ENCODE measurements around the gene GULP1.

Gene GULP1

GRCh38 chr2:188623995-188624643 is 332.4 kb downstream of the GULP1 start:
- FAIRE-seq, result no peak
- no peak for DNase-seq (ENCODE audit: insufficient read length, low spot score)
- TF ChIP-seq TAF1 (IDR thresholded peaks at IDR 0.05; ENCODE audit: low read depth, low read length), result no peak
- no peak for TF ChIP-seq POLR2A (IDR thresholded peaks at IDR 0.05; ENCODE audit: low read depth, low read length)
- no peak for TF ChIP-seq SPI1 (IDR thresholded peaks at IDR 0.05; ENCODE audit: low read depth, low read length)
- TF ChIP-seq POU2F2 (IDR thresholded peaks at IDR 0.05; ENCODE audit: low read depth, low read length), result no peak
- TF ChIP-seq POLR2AphosphoS5 (IDR thresholded peaks at IDR 0.05; ENCODE audit: low read depth, low read length), result no peak
- TF ChIP-seq PAX5 (IDR thresholded peaks at IDR 0.05; ENCODE audit: insufficient read depth, low read length, severe bottlenecking), result no peak

GRCh38 chr2:188627471-188627870 is 335.8 kb downstream of the GULP1 start:
- no peak for FAIRE-seq
- DNase-seq (ENCODE audit: insufficient read length, low spot score), result no peak
- TF ChIP-seq PAX5 (IDR thresholded peaks at IDR 0.05; ENCODE audit: insufficient read depth, low read length, severe bottlenecking) (no peak), POU2F2 (IDR thresholded peaks at IDR 0.05; ENCODE audit: low read depth, low read length) (no peak), POLR2AphosphoS5 (IDR thresholded peaks at IDR 0.05; ENCODE audit: low read depth, low read length) (no peak), SPI1 (IDR thresholded peaks at IDR 0.05; ENCODE audit: low read depth, low read length) (no peak), TAF1 (IDR thresholded peaks at IDR 0.05; ENCODE audit: low read depth, low read length) (no peak), POLR2A (IDR thresholded peaks at IDR 0.05; ENCODE audit: low read depth, low read length) (no peak)

- FAIRE-seq (no peak), DNase-seq (ENCODE audit: insufficient read length, low spot score) (no peak)
- TF ChIP-seq POLR2AphosphoS5 (IDR thresholded peaks at IDR 0.05; ENCODE audit: low read depth, low read length) (no peak), TAF1 (IDR thresholded peaks at IDR 0.05; ENCODE audit: low read depth, low read length) (no peak), PAX5 (IDR thresholded peaks at IDR 0.05; ENCODE audit: insufficient read depth, low read length, severe bottlenecking) (no peak), POLR2A (IDR thresholded peaks at IDR 0.05; ENCODE audit: low read depth, low read length) (no peak), SPI1 (IDR thresholded peaks at IDR 0.05; ENCODE audit: low read depth, low read length) (no peak), POU2F2 (IDR thresholded peaks at IDR 0.05; ENCODE audit: low read depth, low read length) (no peak)
Measured at GRCh38 chr2:188628989-188629752, 337.5 kb downstream of the GULP1 start.

GRCh38 chr2:188629753-188630527 is 338.3 kb downstream of the GULP1 start:
- DNase-seq (ENCODE audit: insufficient read length, low spot score) (no peak), FAIRE-seq (no peak)
- TF ChIP-seq PAX5 (IDR thresholded peaks at IDR 0.05; ENCODE audit: insufficient read depth, low read length, severe bottlenecking) (no peak), TAF1 (IDR thresholded peaks at IDR 0.05; ENCODE audit: low read depth, low read length) (no peak), POU2F2 (IDR thresholded peaks at IDR 0.05; ENCODE audit: low read depth, low read length) (no peak), POLR2A (IDR thresholded peaks at IDR 0.05; ENCODE audit: low read depth, low read length) (no peak), SPI1 (IDR thresholded peaks at IDR 0.05; ENCODE audit: low read depth, low read length) (no peak), POLR2AphosphoS5 (IDR thresholded peaks at IDR 0.05; ENCODE audit: low read depth, low read length) (no peak)

- FAIRE-seq, result no peak
- TF ChIP-seq PAX5 (IDR thresholded peaks at IDR 0.05; ENCODE audit: insufficient read depth, low read length, severe bottlenecking) (no peak), POLR2AphosphoS5 (IDR thresholded peaks at IDR 0.05; ENCODE audit: low read depth, low read length) (no peak), TAF1 (IDR thresholded peaks at IDR 0.05; ENCODE audit: low read depth, low read length) (no peak), POLR2A (IDR thresholded peaks at IDR 0.05; ENCODE audit: low read depth, low read length) (no peak), POU2F2 (IDR thresholded peaks at IDR 0.05; ENCODE audit: low read depth, low read length) (no peak), SPI1 (IDR thresholded peaks at IDR 0.05; ENCODE audit: low read depth, low read length) (no peak)
- no peak for DNase-seq (ENCODE audit: insufficient read length, low spot score)
Measured at GRCh38 chr2:188631037-188631809, 339.5 kb downstream of the GULP1 start.

GRCh38 chr2:188634656-188635055 is 343.0 kb downstream of the GULP1 start:
- FAIRE-seq (no peak), DNase-seq (ENCODE audit: insufficient read length, low spot score) (no peak)
- TF ChIP-seq POU2F2 (IDR thresholded peaks at IDR 0.05; ENCODE audit: low read depth, low read length) (no peak), POLR2A (IDR thresholded peaks at IDR 0.05; ENCODE audit: low read depth, low read length) (no peak), PAX5 (IDR thresholded peaks at IDR 0.05; ENCODE audit: insufficient read depth, low read length, severe bottlenecking) (no peak), SPI1 (IDR thresholded peaks at IDR 0.05; ENCODE audit: low read depth, low read length) (no peak), POLR2AphosphoS5 (IDR thresholded peaks at IDR 0.05; ENCODE audit: low read depth, low read length) (no peak), TAF1 (IDR thresholded peaks at IDR 0.05; ENCODE audit: low read depth, low read length) (no peak)

Data from GM12891 (cell line).